Body of pancreas (tissue), 4 donors: ENCODE measurements around the gene NDUFB11.

ENCODE experiments used
- POLR2A ChIP-seq, 3 donors: fragments of 450-650 bp; IDR thresholded peaks; one replicate each; pipeline ENCODE4 v1.6.1; 2016; ENCODE audit warnings: antibody characterized with exemption in 3 of 3, mild to moderate bottlenecking in 2 of 3
- TF ChIP-seq, protein P1 (sequence below), 7 experiments: fragments of 450-650 bp in 4 of 7; fragments of 200-600 bp in 3 of 7; sonication (generic) in 3 of 7; IDR thresholded peaks; one replicate each; pipeline ENCODE4 v1.5.1; 2016 to 2019; ENCODE audit warnings: antibody characterized with exemption in 7 of 7

GRCh38 chrX:47179221-47179927 is 34.9 kb upstream of the NDUFB11 start:
- TF ChIP-seq, protein P1, sequence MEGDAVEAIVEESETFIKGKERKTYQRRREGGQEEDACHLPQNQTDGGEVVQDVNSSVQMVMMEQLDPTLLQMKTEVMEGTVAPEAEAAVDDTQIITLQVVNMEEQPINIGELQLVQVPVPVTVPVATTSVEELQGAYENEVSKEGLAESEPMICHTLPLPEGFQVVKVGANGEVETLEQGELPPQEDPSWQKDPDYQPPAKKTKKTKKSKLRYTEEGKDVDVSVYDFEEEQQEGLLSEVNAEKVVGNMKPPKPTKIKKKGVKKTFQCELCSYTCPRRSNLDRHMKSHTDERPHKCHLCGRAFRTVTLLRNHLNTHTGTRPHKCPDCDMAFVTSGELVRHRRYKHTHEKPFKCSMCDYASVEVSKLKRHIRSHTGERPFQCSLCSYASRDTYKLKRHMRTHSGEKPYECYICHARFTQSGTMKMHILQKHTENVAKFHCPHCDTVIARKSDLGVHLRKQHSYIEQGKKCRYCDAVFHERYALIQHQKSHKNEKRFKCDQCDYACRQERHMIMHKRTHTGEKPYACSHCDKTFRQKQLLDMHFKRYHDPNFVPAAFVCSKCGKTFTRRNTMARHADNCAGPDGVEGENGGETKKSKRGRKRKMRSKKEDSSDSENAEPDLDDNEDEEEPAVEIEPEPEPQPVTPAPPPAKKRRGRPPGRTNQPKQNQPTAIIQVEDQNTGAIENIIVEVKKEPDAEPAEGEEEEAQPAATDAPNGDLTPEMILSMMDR (IDR thresholded peaks at IDR 0.05): no peak
- no peak for TF ChIP-seq POLR2A (IDR thresholded peaks at IDR 0.05)
